GM12878 (cell line): ENCODE results near the gene AFF1. TPM values are rescaled to one million over a fixed set of nuclear protein-coding genes. Genes with fewer than 3 reads are reported as not detected.

Source experiments
- ATF7 ChIP-seq: fragments of 450-650 bp; IDR thresholded peaks from 2 replicates; pipeline ENCODE4 v1.6.1; 2016; ENCODE audit warnings: low read depth, mild to moderate bottlenecking
- CBX5 ChIP-seq: sonication (generic); IDR thresholded peaks from 2 replicates; pipeline ENCODE4 v1.6.1; 2016; ENCODE audit warnings: low read depth, moderate library complexity, mild to moderate bottlenecking, inconsistent platforms
- CREM ChIP-seq: IDR thresholded peaks from 2 replicates; pipeline ENCODE4 v1.6.1; 2014; ENCODE audit warnings: antibody characterized with exemption, low read depth
- CUX1 ChIP-seq: IDR thresholded peaks from 2 replicates; pipeline ENCODE4 v1.6.1; 2012; ENCODE audit warnings: improper control_type of control experiment, low read depth, low read length; ENCODE audit not compliant: insufficient replicate concordance
- DPF2 ChIP-seq: fragments of 450-650 bp; IDR thresholded peaks from 2 replicates; pipeline ENCODE4 v1.6.1; 2017; ENCODE audit warnings: mild to moderate bottlenecking
- IKZF2 ChIP-seq, 2 experiments: fragments of 450-650 bp; IDR thresholded peaks; 2 replicates each; pipeline ENCODE4 v1.6.1; 2017; ENCODE audit warnings: mild to moderate bottlenecking in 2 of 2, moderate library complexity in 2 of 2
- IRF4 ChIP-seq: IDR thresholded peaks from 2 replicates; pipeline ENCODE4 v1.6.1; 2011; ENCODE audit warnings: low read depth, low read length
- IRF5 ChIP-seq: fragments of 450-650 bp; IDR thresholded peaks from 2 replicates; pipeline ENCODE4 v1.6.1; 2017; ENCODE audit warnings: borderline replicate concordance
- JUNB ChIP-seq: IDR thresholded peaks from 2 replicates; pipeline ENCODE4 v1.6.1; 2016; ENCODE audit warnings: antibody characterized with exemption, mild to moderate bottlenecking
- NFYB ChIP-seq: IDR thresholded peaks from 2 replicates; pipeline ENCODE4 v1.6.1; 2011; ENCODE audit warnings: low read depth, mild to moderate bottlenecking, low read length, improper control_type of control experiment, moderate library complexity; ENCODE audit not compliant: insufficient read depth
- NR2F1 ChIP-seq: fragments of 450-650 bp; conservative IDR thresholded peaks from 2 replicates; pipeline ENCODE4 v1.6.1; 2017; ENCODE audit warnings: mild to moderate bottlenecking
- PAX5 ChIP-seq: IDR thresholded peaks from 2 replicates; pipeline ENCODE4 v1.6.1; 2011; ENCODE audit warnings: low read depth, low read length, borderline replicate concordance
- PAX8 ChIP-seq: fragments of 450-650 bp; IDR thresholded peaks from 2 replicates; pipeline ENCODE4 v1.6.1; 2017; ENCODE audit warnings: mild to moderate bottlenecking, moderate library complexity
- POLR2A ChIP-seq: IDR thresholded peaks from 2 replicates; pipeline ENCODE4 v1.6.1; 2011; ENCODE audit warnings: low read depth, mild to moderate bottlenecking, low read length
- RAD51 ChIP-seq: fragments of 450-650 bp; IDR thresholded peaks from 2 replicates; pipeline ENCODE4 v1.6.1; 2016; ENCODE audit warnings: moderate library complexity, mild to moderate bottlenecking, inconsistent platforms
- RELA ChIP-seq: fragments of 450-650 bp; IDR thresholded peaks from 2 replicates; pipeline ENCODE4 v1.8.0; 2014; ENCODE audit warnings: borderline replicate concordance; ENCODE audit not compliant: partially characterized antibody
- RELB ChIP-seq: fragments of 450-650 bp; IDR thresholded peaks from 2 replicates; pipeline ENCODE4 v1.6.1; 2017; ENCODE audit warnings: low read depth, mild to moderate bottlenecking, moderate library complexity
- SKIL ChIP-seq: fragments of 450-650 bp; IDR thresholded peaks from 2 replicates; pipeline ENCODE4 v1.6.1; 2017; ENCODE audit warnings: mild to moderate bottlenecking, low read depth, inconsistent platforms; ENCODE audit not compliant: poor library complexity, severe bottlenecking
- SMAD5 ChIP-seq: IDR thresholded peaks from 2 replicates; pipeline ENCODE4 v1.6.1; 2016; ENCODE audit warnings: antibody characterized with exemption, low read depth
- SMARCA5 ChIP-seq: fragments of 450-650 bp; IDR thresholded peaks from 2 replicates; pipeline ENCODE4 v1.6.1; 2017; ENCODE audit warnings: mild to moderate bottlenecking
- STAT1 ChIP-seq: fragments of 450-650 bp; conservative IDR thresholded peaks from 2 replicates; pipeline ENCODE4 v1.6.1; 2014; ENCODE audit warnings: antibody characterized with exemption, mild to moderate bottlenecking
- ZNF384 ChIP-seq: IDR thresholded peaks from 2 replicates; pipeline ENCODE4 v1.6.1; 2012; ENCODE audit warnings: low read depth, mild to moderate bottlenecking, low read length, improper control_type of control experiment, borderline replicate concordance
- polyA plus RNA-seq, 11 experiments: library from polyadenylated mRNA; depleted of rRNA in 4 of 11; unstranded in 6 of 11; stranded (reverse) in 5 of 11; fragments of >200 nt; fragmentation: Nextera tagmentation in 4 of 11; fragmentation: Illumina TruSeq in 1 of 11; extraction: Ambion mirVana in 4 of 11; extraction: Trizol in 1 of 11; gene quantifications; 1 replicate in 1 of 11; 2 replicates in 10 of 11; pipeline versions ENCODE4 v1.2.1 to v1.2.3, GENCODE V29; 2011 to 2016; ENCODE audit warnings: inconsistent platforms in 2 of 11, missing spikeins in 2 of 11, low read depth in 1 of 11
- total RNA-seq, 4 experiments: library from RNA; depleted of rRNA in 3 of 4; stranded (reverse); fragments of >200 nt in 3 of 4; fragmentation: Illumina TruSeq in 1 of 4; extraction: Trizol in 1 of 4; gene quantifications; 2 replicates each; pipeline versions ENCODE4 v1.2.1 to v1.2.3, GENCODE V29; 2013 to 2021

Gene AFF1
- total and polyA plus RNA-seq, 10 of the 15 experiments (the other 5 are each of a cell fraction or from before 2014, with no cell fraction given): 3.5 to 56.1 (median 21.5) TPM

- TF ChIP-seq RELB: peak; percentile 60
- peak; percentile 67 for TF ChIP-seq CREM
- TF ChIP-seq DPF2: peak; percentile 71; the same call in 1 of the 2 replicates
- TF ChIP-seq RAD51: no peak
- TF ChIP-seq CBX5: no peak
- no peak for TF ChIP-seq NFYB
- TF ChIP-seq ATF7: peak; percentile 63; the same call in 1 of the 2 replicates
- no peak for TF ChIP-seq IRF5
- peak; percentile 34 for TF ChIP-seq SKIL
- no peak for TF ChIP-seq RELA
- peak; percentile 52; the same call in 1 of the 2 replicates for TF ChIP-seq PAX5
- TF ChIP-seq ZNF384: peak; percentile 73; the same call in 1 of the 2 replicates
- no peak for TF ChIP-seq PAX8
- TF ChIP-seq CUX1: no peak
- 0 out of 2 replicates have a peak, but pooled peaks have one; percentile 17 for TF ChIP-seq SMARCA5
- peak; percentile 76 for TF ChIP-seq IRF4
- TF ChIP-seq SMAD5: peak; percentile 77; the same call in 1 of the 2 replicates
- TF ChIP-seq STAT1: no peak
- TF ChIP-seq JUNB: peak; percentile 70
- peak in 1 of 2 experiments; percentile 33; a peak in 1 of 4 replicates for TF ChIP-seq IKZF2 (IDR thresholded peaks at IDR 0.05)
- no peak; the same call in 1 of the 2 replicates for TF ChIP-seq POLR2A
- peak; percentile 87 for TF ChIP-seq NR2F1
Measured at GRCh38 chr4:87005690-87006425, 71.0 kb downstream of the AFF1 start (continued).
